Measurements from ENCODE around the gene NT5C3A. TPM values are rescaled to one million over a fixed set of nuclear protein-coding genes. Genes with fewer than 3 reads are reported as not detected.

Gene NT5C3A
- total and polyA plus RNA-seq, 2 of the 8 experiments (the other 6 are each of a cell fraction or from before 2014, with no cell fraction given): 7.5 to 22.7 TPM

DNA sequence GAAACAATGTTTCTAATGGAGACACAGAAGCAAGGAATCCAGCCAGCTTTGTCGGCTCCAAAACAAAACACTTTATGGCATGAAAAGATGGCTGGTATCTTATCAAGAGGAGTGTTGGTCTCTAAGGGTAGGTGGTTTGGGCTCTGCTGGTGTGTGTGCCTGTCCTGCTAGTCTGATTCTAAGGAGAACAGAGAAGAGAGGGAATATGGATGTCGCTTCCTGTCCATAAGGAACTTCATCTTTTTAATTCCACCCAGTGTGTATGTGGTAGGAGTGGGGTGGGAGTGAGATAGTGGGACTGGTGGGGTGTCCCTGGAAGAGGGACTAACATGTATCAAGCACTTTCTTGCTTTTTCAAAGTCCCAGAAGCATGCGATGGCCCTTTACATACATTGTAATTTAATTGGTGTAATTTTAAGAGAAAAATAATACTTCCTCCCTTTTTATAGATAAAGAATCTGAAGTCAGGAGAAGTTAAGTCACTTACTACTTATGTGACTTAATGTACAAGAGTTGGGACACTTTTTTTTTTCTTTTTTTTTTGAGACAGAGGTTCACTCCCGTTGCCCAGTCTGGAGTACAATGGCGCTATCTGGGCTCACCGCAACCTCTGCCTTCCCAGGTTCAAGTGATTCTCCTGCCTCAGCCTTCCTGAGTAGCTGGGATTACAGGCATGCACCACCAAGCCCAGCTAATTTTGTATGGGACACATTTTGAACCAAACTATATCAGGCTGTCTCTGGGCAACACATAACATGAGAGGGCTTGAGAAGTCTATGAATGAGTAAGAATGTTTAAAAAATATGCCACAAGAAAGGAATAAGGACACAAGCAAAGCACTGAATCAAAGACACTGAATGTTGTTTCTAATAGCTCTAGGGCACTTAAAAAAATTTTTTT, 18.8 kb downstream of the NT5C3A start (continued):
- TF ChIP-seq NRF1 (IDR thresholded peaks at IDR 0.05; ENCODE audit: low read depth, low read length): no peak
- TF ChIP-seq ATF2 (IDR thresholded peaks at IDR 0.05; ENCODE audit: low read length): no peak
- no peak for TF ChIP-seq BCL11A (IDR thresholded peaks at IDR 0.05; ENCODE audit: low read depth in 2 of 2, low read length in 2 of 2)
- TF ChIP-seq POU5F1 (IDR thresholded peaks at IDR 0.05; ENCODE audit: low read depth, low read length): no peak
- TF ChIP-seq RAD21 (IDR thresholded peaks at IDR 0.05 in 1 of 2, conservative IDR thresholded peaks at IDR 0.05 in 1 of 2; ENCODE audit: low read depth in 2 of 2, low read length in 2 of 2): no peak
- no peak for TF ChIP-seq CBX8 (IDR thresholded peaks at IDR 0.05; ENCODE audit: borderline replicate concordance, low read depth, low read length)

Measured in H1 (cell line).